COLO668 (cell line): ENCODE measurements around the gene PIK3C2B.

Experiments used
- DNase-seq: peaks from one replicate; lab custom pipeline; 2025; ENCODE audit not compliant: unreplicated experiment; lab: John Stamatoyannopoulos, UW

PIK3C2B gene

GRCh38 chr1:204480515-204480914 lies 14.1 kb downstream of the PIK3C2B start:
- DNase-seq, result no peak

- no peak for DNase-seq
Measured at GRCh38 chr1:204479387-204480136, 15.0 kb downstream of the PIK3C2B start.

- DNase-seq, result no peak
Measured at GRCh38 chr1:204478921-204479320, 15.7 kb downstream of the PIK3C2B start.

GRCh38 chr1:204478172-204478899 lies 16.3 kb downstream of the PIK3C2B start:
- DNase-seq, result no peak

GRCh38 chr1:204477036-204477740 lies 17.4 kb downstream of the PIK3C2B start:
- DNase-seq, result no peak

GRCh38 chr1:204476563-204476962 lies 18.0 kb downstream of the PIK3C2B start:
- no peak for DNase-seq

- DNase-seq, result no peak
Measured at GRCh38 chr1:204475656-204476432, 18.8 kb downstream of the PIK3C2B start.

- DNase-seq, result no peak
Measured at GRCh38 chr1:204473400-204473965, 21.1 kb downstream of the PIK3C2B start.

GRCh38 chr1:204472660-204473059 lies 21.9 kb downstream of the PIK3C2B start:
- DNase-seq, result no peak

- DNase-seq, result no peak
Measured at GRCh38 chr1:204471687-204472086, 22.9 kb downstream of the PIK3C2B start.

- DNase-seq, result no peak
Measured at GRCh38 chr1:204469304-204469703, 25.3 kb downstream of the PIK3C2B start.

GRCh38 chr1:204468766-204469302 lies 25.8 kb downstream of the PIK3C2B start:
- DNase-seq, result no peak

GRCh38 chr1:204468206-204468605 lies 26.4 kb downstream of the PIK3C2B start:
- DNase-seq, result no peak

- no peak for DNase-seq
Measured at GRCh38 chr1:204466416-204467405, 27.9 kb downstream of the PIK3C2B start.

- DNase-seq, result no peak
Measured at GRCh38 chr1:204465546-204466415, 28.8 kb downstream of the PIK3C2B start.

GRCh38 chr1:204464701-204465100 lies 29.9 kb downstream of the PIK3C2B start:
- DNase-seq, result no peak

GRCh38 chr1:204464187-204464631 lies 30.4 kb downstream of the PIK3C2B start:
- DNase-seq, result no peak
